Upper lobe of left lung (tissue), 6 donors: ENCODE data around the gene SPTBN1. TPM values are rescaled to one million over a fixed set of nuclear protein-coding genes. Genes with fewer than 3 reads are reported as not detected.
A peak's percentile ranks its signal among the peaks of the same experiment; 100 is the strongest.

ENCODE experiments used
- ATAC-seq, 2 donors: fragments of 200-7000 bp; cut with Tn5 transposase; one replicate each; pipeline ENCODE4 v1.9.1; 2022; ENCODE audit warnings: mild to moderate bottlenecking in 2 of 2, moderate library complexity in 2 of 2; ENCODE audit not compliant: low FRiP score in 2 of 2
- DNase-seq, 2 donors: peaks; one replicate each; pipeline ENCODE4 v3.0.0-alpha.2; 2019 to 2020
- H3K27ac ChIP-seq, 4 donors: fragments of 200-600 bp; sonication (generic); one replicate each; pipeline ENCODE4 v1.5.1; 2016 to 2019
- H3K27me3 ChIP-seq, 4 donors: fragments of 200-600 bp; sonication (generic); one replicate each; pipeline ENCODE4 v1.5.1; 2017 to 2019
- H3K36me3 ChIP-seq, 4 donors: fragments of 200-600 bp; sonication (generic); one replicate each; pipeline ENCODE4 v1.5.1; 2016 to 2019
- H3K4me1 ChIP-seq, 4 donors: fragments of 200-600 bp; sonication (generic); one replicate each; pipeline ENCODE4 v1.5.1; 2018 to 2019
- H3K4me3 ChIP-seq, 4 donors: fragments of 200-600 bp; sonication (generic); one replicate each; pipeline ENCODE4 v1.5.1; 2017 to 2019; ENCODE audit warnings: mild to moderate bottlenecking in 2 of 4, moderate library complexity in 1 of 4
- H3K9me3 ChIP-seq, 4 donors: fragments of 200-600 bp; sonication (generic); one replicate each; pipeline ENCODE4 v1.5.1; 2018 to 2019
- EP300 ChIP-seq, 4 donors: sonication (generic); formaldehyde crosslinking; IDR thresholded peaks; one replicate each; pipeline ENCODE4 v1.5.1; 2017; ENCODE audit warnings: antibody characterized with exemption in 4 of 4, control low read depth in 2 of 4
- POLR2A ChIP-seq, 4 donors: fragments of 450-650 bp; IDR thresholded peaks; one replicate each; pipeline ENCODE4 v1.5.1; 2016 to 2017; ENCODE audit warnings: antibody characterized with exemption in 4 of 4, mild to moderate bottlenecking in 2 of 4
- POLR2AphosphoS5 ChIP-seq, 2 donors: sonication (generic); formaldehyde crosslinking; IDR thresholded peaks; one replicate each; pipeline ENCODE4 v1.5.1; 2017; ENCODE audit warnings: antibody characterized with exemption in 2 of 2
- WGBS, 2 donors: methylation state at CpG; one replicate each; pipeline ENCODE4 v1.1.5; 2017 to 2018; 5-methylcytosine and 5-hydroxymethylcytosine counted together
- total RNA-seq, 6 donors: library from RNA; depleted of rRNA in 4 of 6; stranded (reverse); fragments of >200 nt in 4 of 6; gene quantifications; one replicate each; pipeline versions ENCODE4 v1.1.0 to v1.2.1, GENCODE V29; 2016 to 2021
- TF ChIP-seq, protein P1 (sequence below), 6 experiments: fragments of 450-650 bp in 4 of 6; fragments of 200-600 bp in 2 of 6; sonication (generic) in 2 of 6; IDR thresholded peaks; one replicate each; pipeline ENCODE4 v1.5.1; 2016 to 2019; ENCODE audit warnings: antibody characterized with exemption in 6 of 6
- donor health status: DM: no; HTN: no; CAD: no; lungs with moderate emphysema.
- donor health status: DM: no; HTN: yes; CAD: no; lungs with severe emphysema.

SPTBN1 gene
- total RNA-seq, 6 donors from 2014 or later: 449 to 911 (median 654) TPM

DNA sequence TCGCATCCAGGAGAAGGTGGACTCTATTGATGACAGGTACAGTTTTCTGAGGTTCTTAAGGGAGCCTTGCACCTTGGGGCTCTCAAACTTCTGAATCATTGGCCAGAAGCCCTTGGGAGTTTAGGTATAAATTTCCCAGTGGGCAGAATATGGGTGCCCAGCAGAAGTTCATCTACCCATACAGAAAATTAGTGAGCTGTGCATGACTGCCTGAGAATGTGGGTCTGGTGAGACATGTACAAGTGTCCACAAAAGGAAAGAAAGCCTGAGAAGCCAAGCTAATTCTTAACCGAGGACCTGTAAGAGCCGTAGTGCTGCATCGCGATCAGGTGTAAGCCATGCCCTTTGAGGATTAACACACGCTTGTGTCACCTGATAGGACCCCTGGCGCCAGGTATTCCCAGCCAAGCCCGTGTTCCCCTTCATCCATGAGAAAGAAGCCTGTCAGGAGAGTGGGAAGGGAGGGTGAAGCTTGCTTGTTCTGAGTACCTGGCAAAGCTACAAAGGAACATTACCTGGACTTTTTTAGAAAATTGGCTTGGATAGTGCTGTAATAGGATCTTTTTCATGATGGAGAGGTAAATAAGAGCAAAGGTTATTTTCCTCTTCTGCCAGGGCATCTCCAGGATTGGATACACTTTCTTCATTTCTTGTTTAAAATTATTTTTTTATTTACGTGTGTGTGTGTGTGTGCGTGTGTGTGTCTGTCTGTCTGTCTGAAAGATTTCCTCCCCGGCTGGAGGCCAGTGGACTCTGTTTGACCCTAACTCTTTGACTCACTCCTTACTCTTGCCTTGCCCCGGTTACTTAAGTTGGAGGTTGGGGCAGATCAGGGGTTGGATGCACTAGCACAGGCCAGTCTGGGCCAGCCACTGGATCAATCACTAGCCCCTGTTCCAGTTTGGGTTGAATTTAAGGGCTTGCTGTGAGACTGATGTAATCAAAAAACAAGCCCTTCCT lies 176.9 kb downstream of the SPTBN1 start:
- Histone ChIP-seq H3K4me1 (peaks cover 31 to 75% (median 54%) of the 10 kb centered on the region in 4 donors), H3K4me3 (no peak overlapping the region), H3K27ac (peak overlapping the region; percentile 56 to 90 (median 83)), H3K27me3 (no peaks in the 10 kb centered on the region), H3K9me3 (no peaks in the 10 kb centered on the region), H3K36me3 (peaks cover 37 to 94% (median 61%) of the 10 kb centered on the region in 4 donors)
- DNase-seq (no peak), ATAC-seq (peak in 1 of 2 donors; percentile 65)
- 71 to 79% methylated on average over 12 of the region's 12 CpGs for WGBS, 2 donors
- no peak for TF ChIP-seq POLR2A (IDR thresholded peaks at IDR 0.05)
- TF ChIP-seq, protein P1, sequence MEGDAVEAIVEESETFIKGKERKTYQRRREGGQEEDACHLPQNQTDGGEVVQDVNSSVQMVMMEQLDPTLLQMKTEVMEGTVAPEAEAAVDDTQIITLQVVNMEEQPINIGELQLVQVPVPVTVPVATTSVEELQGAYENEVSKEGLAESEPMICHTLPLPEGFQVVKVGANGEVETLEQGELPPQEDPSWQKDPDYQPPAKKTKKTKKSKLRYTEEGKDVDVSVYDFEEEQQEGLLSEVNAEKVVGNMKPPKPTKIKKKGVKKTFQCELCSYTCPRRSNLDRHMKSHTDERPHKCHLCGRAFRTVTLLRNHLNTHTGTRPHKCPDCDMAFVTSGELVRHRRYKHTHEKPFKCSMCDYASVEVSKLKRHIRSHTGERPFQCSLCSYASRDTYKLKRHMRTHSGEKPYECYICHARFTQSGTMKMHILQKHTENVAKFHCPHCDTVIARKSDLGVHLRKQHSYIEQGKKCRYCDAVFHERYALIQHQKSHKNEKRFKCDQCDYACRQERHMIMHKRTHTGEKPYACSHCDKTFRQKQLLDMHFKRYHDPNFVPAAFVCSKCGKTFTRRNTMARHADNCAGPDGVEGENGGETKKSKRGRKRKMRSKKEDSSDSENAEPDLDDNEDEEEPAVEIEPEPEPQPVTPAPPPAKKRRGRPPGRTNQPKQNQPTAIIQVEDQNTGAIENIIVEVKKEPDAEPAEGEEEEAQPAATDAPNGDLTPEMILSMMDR (IDR thresholded peaks at IDR 0.05): no peak
- no peak for TF ChIP-seq POLR2AphosphoS5 (IDR thresholded peaks at IDR 0.05)
- no peak for TF ChIP-seq EP300 (IDR thresholded peaks at IDR 0.05)

DNA sequence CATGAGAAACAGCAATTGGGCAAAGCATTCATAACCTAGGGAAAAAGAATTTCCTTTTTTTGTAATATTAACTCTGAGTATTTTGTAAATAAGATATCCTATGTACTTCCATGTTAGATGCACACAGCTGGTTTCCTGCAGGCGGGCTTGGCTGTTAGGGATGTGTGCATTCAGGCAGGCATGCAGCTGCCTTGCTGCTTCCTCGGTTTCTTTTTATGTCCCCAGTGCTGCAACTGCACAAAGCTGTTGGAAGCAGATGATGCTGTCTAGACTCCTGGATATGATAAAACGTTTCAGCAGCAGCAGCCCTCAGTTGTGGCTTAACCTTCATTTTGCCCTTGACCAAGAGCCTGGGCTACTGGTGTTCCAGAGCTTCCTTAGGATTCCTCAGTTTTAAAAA lies 177.9 kb downstream of the SPTBN1 start:
- ATAC-seq: no peak

DNA sequence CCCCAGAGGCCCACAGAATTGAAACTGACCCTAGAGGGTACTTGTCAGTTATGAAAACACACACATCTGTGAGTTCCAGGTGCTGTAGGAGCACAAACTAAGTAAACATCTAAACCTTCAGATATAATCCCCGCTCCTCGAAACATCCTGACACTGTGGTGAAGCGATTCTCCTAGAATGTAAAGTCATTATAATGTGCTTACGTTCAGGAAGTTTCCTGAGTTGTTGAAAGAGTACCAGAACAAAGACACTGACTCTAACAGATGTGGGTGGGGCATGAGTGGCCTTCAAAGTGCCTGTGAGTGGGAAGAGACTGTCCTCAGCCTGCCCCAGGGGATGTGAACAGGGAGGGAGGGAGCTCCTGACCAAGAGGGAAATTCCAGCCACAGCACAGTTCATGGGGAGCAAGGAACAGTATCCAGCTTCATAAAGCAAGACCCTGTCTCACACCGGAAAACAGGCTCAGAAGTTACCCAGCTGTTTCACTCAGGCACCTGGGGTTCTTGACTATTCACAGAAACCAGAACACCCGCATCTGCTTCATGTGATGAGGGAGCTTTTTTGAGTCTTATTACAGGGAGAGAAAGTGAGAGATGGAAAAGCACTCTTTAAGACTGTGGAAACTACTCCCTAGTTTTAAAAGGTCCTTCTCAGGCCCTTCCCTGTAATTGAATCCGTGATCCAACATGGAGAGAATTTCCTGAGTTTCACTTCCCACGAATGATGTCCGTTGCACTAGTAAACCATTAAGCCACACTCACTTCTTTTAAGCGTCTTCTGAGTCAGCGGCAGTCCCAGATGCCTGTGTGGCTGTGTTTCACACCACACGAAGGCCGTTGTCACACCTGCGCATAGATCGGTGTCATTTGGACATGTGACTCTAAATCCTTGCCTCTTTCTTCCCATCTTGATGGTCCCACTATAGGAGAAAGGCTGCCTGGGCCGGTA lies 178.7 kb downstream of the SPTBN1 start:
- H3K27ac ChIP-seq: peak overlapping the region; percentile 56 to 90 (median 83)
- peaks cover 40 to 85% (median 60%) of the 10 kb centered on the region in 4 donors for H3K4me1 ChIP-seq
- H3K36me3 ChIP-seq: peaks cover 28 to 90% (median 57%) of the 10 kb centered on the region in 4 donors
- H3K9me3 ChIP-seq: no peaks in the 10 kb centered on the region
- ATAC-seq (peak; percentile 49 to 72), DNase-seq (peak in 1 of 2 donors; percentile 61)
- H3K4me3 ChIP-seq: no peak overlapping the region
- TF ChIP-seq POLR2AphosphoS5 (IDR thresholded peaks at IDR 0.05): peak; percentile 82 to 89
- peak in 3 of 4 donors; percentile 68 to 97 (median 97) for TF ChIP-seq EP300 (IDR thresholded peaks at IDR 0.05)
- no peak for TF ChIP-seq POLR2A (IDR thresholded peaks at IDR 0.05)
- 51 to 53% methylated on average over 16 of the region's 16 CpGs for WGBS, 2 donors
- no peaks in the 10 kb centered on the region for H3K27me3 ChIP-seq

More for the DNA sequence above, 177.9 kb downstream of the SPTBN1 start:
- Histone ChIP-seq H3K27ac (peak overlapping the region; percentile 56 to 90 (median 83)), H3K9me3 (no peaks in the 10 kb centered on the region), H3K36me3 (peaks cover 33 to 94% (median 61%) of the 10 kb centered on the region in 4 donors), H3K27me3 (no peaks in the 10 kb centered on the region), H3K4me3 (no peak overlapping the region), H3K4me1 (peaks cover 40 to 85% (median 60%) of the 10 kb centered on the region in 4 donors)
- 53 to 61% methylated on average over 3 of the region's 3 CpGs for WGBS, 2 donors
- TF ChIP-seq POLR2AphosphoS5 (IDR thresholded peaks at IDR 0.05) (no peak), POLR2A (IDR thresholded peaks at IDR 0.05) (no peak), EP300 (IDR thresholded peaks at IDR 0.05) (no peak)
- TF ChIP-seq, protein P1 (IDR thresholded peaks at IDR 0.05): no peak
- DNase-seq: no peak

DNA sequence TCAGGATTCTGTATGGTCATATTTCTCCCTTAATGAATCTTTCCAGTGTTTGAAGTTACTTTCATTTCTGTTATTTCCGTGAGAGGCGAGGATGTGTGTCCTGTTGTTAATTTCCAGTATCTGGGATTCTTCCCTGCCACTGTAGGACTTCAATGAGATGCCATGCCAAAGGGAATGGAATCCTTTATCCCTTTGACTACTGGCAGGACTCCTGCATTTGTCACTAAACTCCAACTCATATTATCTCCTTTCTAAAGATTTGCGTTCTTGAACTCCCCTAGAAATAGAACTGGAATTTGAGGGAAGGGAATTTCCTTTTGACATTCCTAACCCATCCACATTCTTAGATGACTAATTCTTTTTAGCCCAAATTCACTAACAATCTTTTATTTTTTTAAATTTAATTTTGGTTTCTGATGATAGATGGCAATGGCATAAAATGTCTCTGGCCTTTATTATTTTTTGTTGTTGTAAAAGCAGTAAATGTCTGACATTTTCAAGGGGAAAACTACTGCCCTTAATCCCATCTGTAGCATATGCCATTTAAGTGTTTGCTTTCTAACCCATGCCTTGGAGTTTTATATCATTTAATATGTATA lies 179.5 kb downstream of the SPTBN1 start:
- DNase-seq (no peak), ATAC-seq (no peak)
- Histone ChIP-seq H3K4me3 (no peak overlapping the region), H3K9me3 (no peaks in the 10 kb centered on the region), H3K36me3 (peaks cover 28 to 90% (median 57%) of the 10 kb centered on the region in 4 donors), H3K4me1 (peaks cover 44 to 85% (median 65%) of the 10 kb centered on the region in 4 donors), H3K27ac (peak overlapping the region; percentile 56 to 90 (median 83)), H3K27me3 (no peaks in the 10 kb centered on the region)
- 36 to 54% methylated on average over 3 of the region's 3 CpGs for WGBS, 2 donors
- no peak for TF ChIP-seq EP300 (IDR thresholded peaks at IDR 0.05)
- TF ChIP-seq POLR2AphosphoS5 (IDR thresholded peaks at IDR 0.05): no peak
- TF ChIP-seq, protein P1 (IDR thresholded peaks at IDR 0.05): no peak
